HEK293T (cell line): ENCODE results near the gene KDM8.

Experiments used
- CTCF ChIA-PET: fragments of 350-600 bp; formaldehyde crosslinking; extraction: SDS; loops from one replicate; lab custom pipeline; 2021; ENCODE audit warnings: antibody characterized with exemption, inconsistent platforms; lab: Yijun Ruan, JAX
- POLR2A ChIA-PET: fragments of 350-600 bp; formaldehyde crosslinking; extraction: SDS; loops from one replicate; lab custom pipeline; 2020; ENCODE audit warnings: antibody characterized with exemption, inconsistent platforms; lab: Yijun Ruan, JAX
- DNase-seq: peaks from one replicate; pipeline ENCODE4 v3.0.0; 2012; ENCODE audit warnings: mixed read lengths; ENCODE audit errors: extremely low spot score
- ARNT ChIP-seq: fragments of 450-650 bp; IDR thresholded peaks from 2 replicates; pipeline ENCODE4 v1.6.1; 2017; ENCODE audit warnings: mild to moderate bottlenecking
- BHLHE40 ChIP-seq: fragments of 450-650 bp; IDR thresholded peaks from 2 replicates; pipeline ENCODE4 v1.6.1; 2016; ENCODE audit warnings: mild to moderate bottlenecking, moderate library complexity, borderline replicate concordance
- CTBP1 ChIP-seq: fragments of 450-650 bp; IDR thresholded peaks from 2 replicates; pipeline ENCODE4 v1.6.1; 2016; ENCODE audit warnings: borderline replicate concordance
- ELF4 ChIP-seq: fragments of 450-650 bp; IDR thresholded peaks from 2 replicates; pipeline ENCODE4 v1.6.1; 2017; ENCODE audit warnings: antibody characterized with exemption
- FOXA1 ChIP-seq: fragments of 450-650 bp; IDR thresholded peaks from 2 replicates; pipeline ENCODE4 v1.6.1; 2016; ENCODE audit warnings: mild to moderate bottlenecking
- FOXK2 ChIP-seq: fragments of 450-650 bp; IDR thresholded peaks from 2 replicates; pipeline ENCODE4 v1.6.1; 2016; ENCODE audit warnings: mild to moderate bottlenecking
- FOXM1 ChIP-seq: fragments of 450-650 bp; IDR thresholded peaks from 2 replicates; pipeline ENCODE4 v1.6.1; 2017; ENCODE audit warnings: mild to moderate bottlenecking, borderline replicate concordance
- HDGF ChIP-seq: fragments of 450-650 bp; IDR thresholded peaks from 2 replicates; pipeline ENCODE4 v1.6.1; 2017; ENCODE audit warnings: antibody characterized with exemption, borderline replicate concordance
- L3MBTL2 ChIP-seq: fragments of 450-650 bp; conservative IDR thresholded peaks from 2 replicates; pipeline ENCODE4 v1.6.1; 2016; ENCODE audit warnings: mild to moderate bottlenecking
- LEF1 ChIP-seq: fragments of 450-650 bp; IDR thresholded peaks from 2 replicates; pipeline ENCODE4 v1.6.1; 2017; ENCODE audit warnings: mild to moderate bottlenecking, borderline replicate concordance
- NFRKB ChIP-seq: fragments of 450-650 bp; IDR thresholded peaks from 2 replicates; pipeline ENCODE4 v1.6.1; 2016; ENCODE audit warnings: mild to moderate bottlenecking, moderate library complexity
- PKNOX1 ChIP-seq: fragments of 450-650 bp; IDR thresholded peaks from 2 replicates; pipeline ENCODE4 v1.6.1; 2016
- SP1 ChIP-seq: fragments of 450-650 bp; IDR thresholded peaks from 2 replicates; pipeline ENCODE4 v1.6.1; 2017
- SUZ12 ChIP-seq: fragments of 450-650 bp; IDR thresholded peaks from 2 replicates; pipeline ENCODE4 v1.6.1; 2016; ENCODE audit warnings: mild to moderate bottlenecking
- TARDBP ChIP-seq: fragments of 450-650 bp; IDR thresholded peaks from 2 replicates; pipeline ENCODE4 v1.6.1; 2016
- ZNF384 ChIP-seq: fragments of 450-650 bp; IDR thresholded peaks from 2 replicates; pipeline ENCODE4 v1.6.1; 2016

KDM8 gene

GRCh38 chr16:27234603-27235002, 31.3 kb downstream of the KDM8 start:
- POLR2A ChIA-PET, result no interaction called here
- CTCF ChIA-PET, result interaction anchor here (0.6 to 1.6 kb wide), 8 partner anchors 8 to 133 kb away, joined by 3 to 10 read pairs (median 3); no protein-coding TSS in a partner anchor
- DNase-seq, result no peak
- TF ChIP-seq CTBP1 (no peak), TARDBP (no peak), ZNF384 (no peak), FOXM1 (no peak), FOXK2 (no peak), ELF4 (no peak), BHLHE40 (no peak), FOXA1 (no peak), NFRKB (no peak), HDGF (no peak), SUZ12 (no peak), ARNT (no peak), LEF1 (no peak), PKNOX1 (no peak), SP1 (no peak), L3MBTL2 (no peak)

GRCh38 chr16:27235055-27235937, 32.0 kb downstream of the KDM8 start:
- DNase-seq, result peak; percentile 65
- TF ChIP-seq FOXA1 (no peak), SUZ12 (no peak), ARNT (no peak), CTBP1 (no peak), ZNF384 (no peak), ELF4 (no peak), L3MBTL2 (no peak), PKNOX1 (no peak), BHLHE40 (no peak), LEF1 (no peak), FOXK2 (no peak), HDGF (no peak), SP1 (no peak), TARDBP (no peak), NFRKB (no peak)
- CTCF ChIA-PET, result interaction anchor here (0.5 to 1.6 kb wide), 12 partner anchors 8 to 1527 kb away, joined by 3 to 13 read pairs (median 3); no protein-coding TSS in a partner anchor
- POLR2A ChIA-PET, result interaction anchor here (0.9 kb wide), 1 partner anchor 32 kb away, joined by 3 read pairs; the partner anchor contains the start of gene KDM8

GRCh38 chr16:27235938-27236245, 32.6 kb downstream of the KDM8 start:
- no peak for TF ChIP-seq PKNOX1
- TF ChIP-seq SP1, result no peak
- no peak for TF ChIP-seq HDGF
- TF ChIP-seq ZNF384, result no peak
- TF ChIP-seq CTBP1, result no peak
- TF ChIP-seq L3MBTL2, result no peak
- no peak for TF ChIP-seq ARNT
- no peak for TF ChIP-seq FOXA1
- no peak for TF ChIP-seq TARDBP
- no peak for TF ChIP-seq NFRKB
- TF ChIP-seq SUZ12, result no peak
- no peak for TF ChIP-seq LEF1
- no peak for TF ChIP-seq BHLHE40
- no peak for TF ChIP-seq ELF4
- no peak for TF ChIP-seq FOXM1
- TF ChIP-seq FOXK2, result no peak
- ChIA-PET POLR2A (interaction anchor here (0.9 kb wide), 1 partner anchor 32 kb away, joined by 3 read pairs; the partner anchor contains the start of gene KDM8), CTCF (interaction anchor here (1.0 kb wide), 1 partner anchor 132 kb away, joined by 5 read pairs; no protein-coding TSS in a partner anchor)
- DNase-seq, result no peak

GRCh38 chr16:27236635-27237218, 33.4 kb downstream of the KDM8 start:
- TF ChIP-seq ZNF384 (no peak), CTBP1 (no peak), HDGF (no peak), L3MBTL2 (no peak), LEF1 (no peak), PKNOX1 (no peak), FOXM1 (no peak), FOXA1 (no peak), ELF4 (no peak), FOXK2 (no peak), BHLHE40 (no peak), SP1 (no peak), NFRKB (no peak), SUZ12 (no peak), ARNT (no peak), TARDBP (no peak)
- no peak for DNase-seq
- ChIA-PET CTCF (interaction anchor here (1.2 kb wide), 1 partner anchor 14 kb away, joined by 4 read pairs; no protein-coding TSS in a partner anchor), POLR2A (no interaction called here)
